GM21447 (cell line): ENCODE results near the gene TIMP4.

Experiments
- ATAC-seq: cut with Tn5 transposase; IDR thresholded peaks from one replicate; pipeline ENCODE4 v1.9.1; 2021; ENCODE audit not compliant: unreplicated experiment

TIMP4 gene

DNA sequence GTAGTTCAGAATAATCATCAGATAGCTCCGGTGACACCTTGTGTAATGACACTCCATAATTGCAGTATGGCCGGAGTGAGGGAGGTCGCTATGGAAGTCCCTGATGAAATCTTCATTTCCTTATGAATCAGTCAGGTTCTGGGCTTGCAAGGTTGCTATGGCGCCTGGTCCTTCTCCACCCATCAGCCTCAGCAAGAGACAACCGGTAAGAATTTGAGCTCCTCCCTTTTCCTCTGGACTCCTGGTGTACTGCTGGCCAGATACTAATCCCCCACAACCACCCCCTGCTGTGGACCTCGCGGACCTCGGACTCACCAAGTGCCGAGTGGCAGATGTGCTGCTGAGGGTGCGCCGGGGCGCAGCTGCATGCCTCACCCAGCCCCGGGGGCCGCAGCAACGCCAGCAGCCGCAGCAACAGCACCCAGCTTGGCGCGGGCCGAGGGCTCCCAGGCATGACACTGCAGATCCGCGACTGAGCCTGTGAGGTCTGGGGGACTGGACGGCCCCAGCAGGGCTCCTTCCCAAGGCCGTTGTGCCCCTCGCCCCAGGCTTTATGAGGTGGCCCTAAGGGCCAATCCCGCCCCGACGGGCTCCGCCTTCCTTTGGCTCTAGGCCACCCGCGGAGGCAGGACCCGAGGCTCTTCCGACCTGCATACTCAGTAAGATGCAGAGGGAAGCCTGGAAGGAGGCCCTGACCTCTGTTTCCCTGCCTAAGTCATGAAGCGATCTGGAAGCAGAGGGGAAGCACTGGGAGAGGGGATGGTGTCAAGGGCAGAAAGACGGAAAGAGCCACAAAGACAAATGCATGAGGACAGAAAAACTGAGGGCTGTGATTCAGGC, at the start of gene TIMP4:
Gene TIMP4, minus strand, starts transcription at position 526 of the 840 bp plus-strand sequence. Its CDS starts 72 bp downstream, at position 454.
- no peak for ATAC-seq

DNA sequence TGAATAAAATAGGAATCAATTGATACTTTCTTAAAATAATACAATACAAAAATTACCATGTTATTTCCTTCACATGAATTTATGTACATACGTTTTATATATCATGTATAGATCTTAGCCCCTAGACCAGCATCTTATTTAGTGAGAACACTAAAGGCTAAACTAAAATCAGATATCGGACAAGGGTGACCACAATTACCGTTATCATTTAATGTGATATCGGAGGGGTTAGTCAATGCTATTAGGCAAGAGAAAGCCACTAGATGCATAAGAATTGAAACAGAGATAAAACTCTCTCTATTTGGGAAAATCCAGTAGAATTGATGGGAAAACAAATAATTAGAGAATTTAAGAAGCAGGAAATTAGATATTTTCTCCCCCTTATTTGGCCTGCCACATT, 46.5 kb upstream of the TIMP4 start:
- ATAC-seq, result no peak

DNA sequence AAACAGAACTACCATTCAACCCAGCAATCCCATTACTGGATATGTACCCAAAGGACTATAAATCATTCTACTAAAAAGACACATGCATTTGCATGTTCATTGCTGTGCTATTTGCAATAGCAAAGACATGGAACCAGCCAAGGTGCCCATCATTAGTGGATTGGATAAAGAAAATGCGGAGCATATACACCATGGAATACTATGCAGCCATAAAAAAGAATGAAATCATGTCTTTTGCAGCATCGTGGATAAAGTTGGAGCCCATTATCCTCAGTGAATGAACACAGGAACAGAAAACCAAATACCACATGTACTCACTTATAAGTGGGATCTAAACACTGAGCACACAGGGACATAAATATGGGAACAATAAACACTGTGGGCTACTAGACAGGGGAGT, 43.1 kb upstream of the TIMP4 start:
- no peak for ATAC-seq

GRCh38 chr3:12198301-12198700, 39.6 kb upstream of the TIMP4 start:
- no peak for ATAC-seq

DNA sequence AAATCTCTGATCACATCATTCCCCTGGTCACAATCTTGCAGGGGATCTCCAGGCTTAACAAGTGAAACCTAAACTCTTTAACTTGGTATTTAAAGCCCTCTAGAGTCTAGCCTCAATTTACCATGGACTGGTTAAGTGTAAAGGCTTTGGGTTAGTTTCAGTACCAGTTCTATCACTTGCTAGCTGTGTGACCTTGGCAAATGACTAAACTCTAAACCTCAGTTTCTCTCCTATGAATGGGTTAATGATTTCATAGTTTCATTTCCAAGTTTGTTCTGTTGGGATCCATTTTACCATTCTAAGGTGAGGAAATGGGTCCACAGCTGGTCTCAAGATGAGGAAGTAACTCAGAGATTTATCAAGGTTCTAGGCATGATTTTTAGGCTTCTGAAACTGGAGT, 38.8 kb upstream of the TIMP4 start:
- peak; percentile 43 for ATAC-seq

- no peak for ATAC-seq
Observed at GRCh38 chr3:12196684-12197083, 38.0 kb upstream of the TIMP4 start.

DNA sequence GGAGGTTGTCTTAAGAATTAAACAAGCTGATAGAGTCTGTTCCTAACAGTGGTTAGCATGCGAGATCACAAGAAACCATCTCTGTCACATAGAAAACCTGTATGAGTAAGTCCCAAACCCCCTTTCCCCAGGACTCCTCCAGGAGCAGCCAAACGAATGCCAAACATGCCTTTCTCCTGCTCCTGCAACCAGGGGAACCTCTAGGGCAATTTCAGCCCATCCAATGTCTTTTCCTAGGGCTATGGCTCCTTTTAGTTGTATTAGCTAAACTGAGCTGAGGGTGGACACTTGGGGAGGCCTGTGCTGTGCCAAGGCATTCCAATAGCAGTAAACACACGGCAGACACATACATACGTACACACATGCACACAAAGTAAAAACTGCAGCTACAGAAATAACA, 36.5 kb upstream of the TIMP4 start:
- no peak for ATAC-seq

- peak; percentile 50 for ATAC-seq
Observed at GRCh38 chr3:12194669-12195161, 36.0 kb upstream of the TIMP4 start.

DNA sequence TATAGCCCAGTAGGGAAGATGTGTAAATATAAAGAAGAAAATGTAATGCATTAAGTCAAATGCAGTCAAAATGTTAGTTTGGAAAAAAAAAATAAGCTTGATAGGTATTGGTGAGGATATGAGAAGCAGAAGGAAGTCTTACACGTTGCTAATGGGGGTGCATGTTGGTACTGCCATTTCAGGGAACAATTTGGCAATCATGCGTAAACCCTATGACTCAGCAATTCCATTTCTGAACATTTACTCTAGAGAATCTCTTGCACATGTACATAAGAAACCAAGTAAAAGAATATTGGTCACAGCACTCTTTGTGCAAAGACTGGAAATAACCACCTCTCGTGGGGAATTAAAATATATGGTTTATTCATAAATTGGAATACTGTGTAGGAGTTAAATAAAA, 35.5 kb upstream of the TIMP4 start:
- ATAC-seq, result peak; percentile 44

GRCh38 chr3:12193485-12194165, 34.9 kb upstream of the TIMP4 start:
- peak; percentile 47 for ATAC-seq

DNA sequence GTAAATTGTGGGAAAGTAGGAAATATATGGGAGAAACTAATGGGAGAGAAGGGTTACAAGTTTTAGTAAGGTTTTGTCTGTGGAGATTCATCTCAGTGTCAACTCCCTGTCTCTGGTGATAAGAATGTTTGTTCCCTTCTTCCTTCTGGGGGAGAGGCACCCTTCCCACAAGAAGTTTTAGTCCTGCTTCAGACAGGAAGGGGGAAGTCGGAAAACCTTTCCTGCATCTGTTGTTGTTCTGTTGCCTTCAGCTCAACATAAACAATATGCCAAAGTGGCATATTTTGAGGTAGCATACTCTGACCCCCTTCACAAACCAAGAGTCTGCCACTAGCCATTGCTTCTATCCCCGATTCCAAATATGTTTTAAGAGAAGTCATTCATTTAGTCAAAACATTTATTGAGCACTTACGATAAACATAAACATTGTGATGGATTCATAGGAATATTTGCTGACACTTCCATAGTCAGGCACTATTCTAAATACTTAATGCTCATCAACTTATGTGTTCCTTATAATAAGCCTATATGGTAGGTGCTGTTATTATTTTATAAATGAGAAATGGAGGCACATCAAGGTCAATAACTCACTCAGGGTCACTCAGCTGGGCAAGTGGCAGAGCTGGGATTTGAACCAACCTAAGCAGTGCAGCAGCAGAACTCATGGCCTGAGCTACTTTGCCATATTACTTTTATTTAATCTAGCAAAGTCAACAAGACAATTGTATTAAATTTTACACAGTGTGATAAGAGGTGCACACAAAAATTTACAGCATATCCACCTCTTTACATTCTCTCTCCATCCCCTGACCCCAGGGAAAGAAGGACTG, 34.2 kb upstream of the TIMP4 start:
- no peak for ATAC-seq

DNA sequence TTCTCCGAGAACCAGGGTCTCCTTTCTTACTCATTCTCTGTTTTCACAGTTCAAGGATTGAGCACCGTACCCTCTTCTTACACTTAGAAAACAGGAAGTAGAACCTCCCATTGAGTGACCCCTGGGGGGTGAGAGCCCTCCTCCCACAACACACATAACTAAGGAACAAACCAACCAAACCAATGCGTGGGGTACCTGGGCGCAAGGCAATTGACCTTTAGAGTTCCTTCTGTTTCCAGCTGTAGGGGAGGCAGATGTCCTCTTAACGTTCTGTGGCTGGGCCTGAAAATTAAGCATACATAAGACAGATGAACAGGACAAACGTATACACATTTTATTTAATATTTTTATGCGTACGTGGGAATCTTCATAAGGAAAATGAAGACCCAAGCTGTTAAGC, 33.5 kb upstream of the TIMP4 start:
- ATAC-seq, result no peak

DNA sequence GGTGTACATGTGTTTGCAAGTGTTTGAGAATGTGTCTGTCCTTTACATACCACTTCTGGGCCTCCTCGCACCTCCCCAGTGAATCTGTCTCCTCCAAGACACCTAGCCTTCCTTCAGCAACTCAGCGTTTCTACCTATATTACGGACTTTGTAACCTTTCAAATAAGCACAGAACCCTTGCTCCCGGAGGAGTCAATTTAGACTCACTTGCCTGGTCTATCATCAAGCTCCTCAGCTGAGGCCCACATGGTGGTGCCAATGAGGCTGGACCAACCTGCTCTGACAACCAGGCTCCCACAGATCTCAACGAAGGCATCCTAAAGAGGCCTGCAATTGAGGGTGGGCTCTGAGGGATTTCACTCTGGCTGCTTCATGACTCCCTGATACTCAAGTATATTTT, 32.8 kb upstream of the TIMP4 start:
- no peak for ATAC-seq

DNA sequence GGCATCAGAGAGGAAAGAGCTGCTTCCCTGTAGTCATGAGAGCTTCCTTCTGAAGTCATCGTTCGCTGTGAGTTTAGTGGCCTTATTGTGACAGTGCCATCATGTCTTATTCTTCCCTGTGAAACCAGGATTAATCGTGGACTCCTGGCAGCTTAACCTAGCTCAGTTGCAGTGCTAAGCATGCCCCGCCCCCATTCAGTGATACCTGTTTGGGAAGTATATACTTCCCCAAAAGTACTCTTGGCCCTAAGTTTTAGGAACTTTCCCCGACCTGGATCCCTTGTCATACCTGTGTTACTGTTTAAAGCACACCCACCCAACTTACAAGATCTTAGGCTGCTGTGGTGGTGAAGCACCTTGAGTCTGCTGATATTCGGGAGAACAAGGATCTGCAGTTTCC, 32.1 kb upstream of the TIMP4 start:
- no peak for ATAC-seq

DNA sequence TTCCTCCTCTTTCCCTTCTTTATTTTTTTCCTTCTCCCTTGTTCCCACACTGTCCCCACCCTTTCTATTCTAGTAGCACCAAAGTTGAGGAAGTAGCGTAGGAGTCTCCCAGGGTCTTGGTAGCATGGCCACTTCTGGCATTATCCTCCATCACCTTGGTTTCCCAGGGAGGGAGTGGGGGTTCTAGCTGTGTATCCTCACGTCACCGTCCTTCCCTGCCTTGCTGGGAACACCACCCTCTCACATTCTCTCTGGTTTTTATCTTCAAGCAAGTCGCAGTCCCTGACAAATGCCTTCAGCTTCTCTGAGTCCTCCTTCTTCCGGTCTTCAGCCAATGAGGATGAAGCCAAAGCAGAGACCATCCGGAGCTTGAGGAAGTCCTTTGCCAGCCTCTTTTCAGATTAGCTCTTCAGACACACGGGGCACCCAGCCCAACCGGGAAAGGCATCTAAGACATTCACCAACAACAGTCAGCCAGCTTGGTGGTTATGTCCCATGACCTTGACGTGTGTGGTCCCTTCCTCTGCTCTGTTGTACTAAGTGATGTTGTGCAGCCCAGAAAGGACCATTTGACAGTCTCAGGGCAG, 31.6 kb upstream of the TIMP4 start:
- ATAC-seq, result no peak

- ATAC-seq, result no peak
Observed at GRCh38 chr3:12188681-12189287, 30.1 kb upstream of the TIMP4 start.

DNA sequence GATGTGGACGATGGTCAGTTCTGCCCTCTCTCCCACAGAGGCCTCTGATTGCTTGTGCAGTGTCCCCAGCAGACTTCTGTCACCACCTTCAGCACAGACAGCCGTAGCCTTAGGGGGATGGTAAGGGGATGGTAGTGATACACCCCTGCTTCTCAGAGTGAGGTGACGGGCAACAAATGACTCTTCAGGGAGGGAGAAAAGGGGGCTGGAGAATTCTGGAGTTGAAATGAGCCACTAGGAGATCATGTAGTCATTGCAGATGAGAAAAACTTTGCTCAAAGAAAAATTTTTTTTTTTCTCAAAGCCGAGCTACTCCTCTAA, 29.6 kb upstream of the TIMP4 start:
- ATAC-seq, result peak; percentile 12

DNA sequence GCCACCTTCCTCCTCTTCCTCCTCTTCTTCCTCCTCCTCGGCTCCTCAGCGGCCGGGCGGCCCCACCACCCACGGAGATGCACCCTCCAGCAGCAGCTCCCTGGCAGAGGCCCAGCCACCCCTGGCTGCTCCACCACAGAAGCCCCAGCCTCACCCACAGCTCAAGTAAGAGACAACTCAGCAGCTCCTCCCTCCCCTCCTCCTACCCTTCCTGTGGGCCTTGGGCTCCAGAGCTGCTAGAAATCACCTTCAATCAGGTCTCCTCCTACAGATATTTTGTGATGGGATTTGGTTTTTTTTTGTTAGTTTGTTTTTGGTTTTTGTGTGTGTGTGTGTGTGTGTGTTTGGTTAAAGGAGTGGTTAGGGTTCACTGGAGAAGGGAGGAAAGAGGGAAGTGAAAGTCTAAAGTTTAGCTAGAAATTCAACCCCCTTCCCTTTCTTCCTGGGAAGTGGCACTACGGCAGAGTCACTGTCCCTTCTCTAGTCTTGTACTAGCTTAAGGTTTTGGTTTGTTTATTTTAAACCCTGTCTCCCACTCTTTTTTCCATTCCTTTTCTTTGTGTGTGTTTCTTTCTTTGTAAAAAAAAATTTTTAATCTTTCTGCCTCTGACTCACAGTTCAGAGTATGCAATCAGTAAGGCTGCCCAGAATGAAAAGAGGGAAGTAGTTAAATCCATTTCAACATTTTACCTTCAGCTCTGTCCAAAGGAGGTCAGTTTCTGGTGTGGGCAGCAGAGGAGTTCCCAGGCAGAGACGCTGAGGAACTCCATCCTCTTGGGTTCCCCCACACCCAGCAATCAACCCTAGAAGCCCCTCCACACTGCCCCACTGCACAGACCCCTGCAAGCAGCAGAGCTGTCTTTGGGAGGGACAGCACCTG, 29.0 kb upstream of the TIMP4 start:
- peak; percentile 74 for ATAC-seq

- ATAC-seq, result no peak
Observed at GRCh38 chr3:12186515-12187286, 28.0 kb upstream of the TIMP4 start.
